ENCODE measurements around the gene IDUA.

Gene IDUA

GRCh38 chr4:1019729-1020470 lies 33.1 kb downstream of the IDUA start:
- no peak overlapping the region for H3K27ac ChIP-seq (replicated peaks)
- H3K27me3 ChIP-seq (ENCODE audit: insufficient read depth, poor library complexity, severe bottlenecking): no peaks in the 10 kb centered on the region
- TF ChIP-seq POLR2AphosphoS5 (IDR thresholded peaks at IDR 0.05; ENCODE audit: low read depth) (no peak), REST (IDR thresholded peaks at IDR 0.05; ENCODE audit: insufficient replicate concordance, low read depth) (no peak), SPI1 (IDR thresholded peaks at IDR 0.05; ENCODE audit: borderline replicate concordance, low read depth) (no peak), GABPA (IDR thresholded peaks at IDR 0.05; ENCODE audit: low read depth) (no peak)
- TF ChIP-seq, protein P1, sequence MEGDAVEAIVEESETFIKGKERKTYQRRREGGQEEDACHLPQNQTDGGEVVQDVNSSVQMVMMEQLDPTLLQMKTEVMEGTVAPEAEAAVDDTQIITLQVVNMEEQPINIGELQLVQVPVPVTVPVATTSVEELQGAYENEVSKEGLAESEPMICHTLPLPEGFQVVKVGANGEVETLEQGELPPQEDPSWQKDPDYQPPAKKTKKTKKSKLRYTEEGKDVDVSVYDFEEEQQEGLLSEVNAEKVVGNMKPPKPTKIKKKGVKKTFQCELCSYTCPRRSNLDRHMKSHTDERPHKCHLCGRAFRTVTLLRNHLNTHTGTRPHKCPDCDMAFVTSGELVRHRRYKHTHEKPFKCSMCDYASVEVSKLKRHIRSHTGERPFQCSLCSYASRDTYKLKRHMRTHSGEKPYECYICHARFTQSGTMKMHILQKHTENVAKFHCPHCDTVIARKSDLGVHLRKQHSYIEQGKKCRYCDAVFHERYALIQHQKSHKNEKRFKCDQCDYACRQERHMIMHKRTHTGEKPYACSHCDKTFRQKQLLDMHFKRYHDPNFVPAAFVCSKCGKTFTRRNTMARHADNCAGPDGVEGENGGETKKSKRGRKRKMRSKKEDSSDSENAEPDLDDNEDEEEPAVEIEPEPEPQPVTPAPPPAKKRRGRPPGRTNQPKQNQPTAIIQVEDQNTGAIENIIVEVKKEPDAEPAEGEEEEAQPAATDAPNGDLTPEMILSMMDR (IDR thresholded peaks at IDR 0.05; ENCODE audit: insufficient read depth, low read length): no peak
- DNase-seq (ENCODE audit: low read depth in 1 of 2, low spot score in 1 of 2): no peak
- H3K4me3 ChIP-seq (replicated peaks; ENCODE audit: insufficient read depth, low read length): no peak overlapping the region

DNA sequence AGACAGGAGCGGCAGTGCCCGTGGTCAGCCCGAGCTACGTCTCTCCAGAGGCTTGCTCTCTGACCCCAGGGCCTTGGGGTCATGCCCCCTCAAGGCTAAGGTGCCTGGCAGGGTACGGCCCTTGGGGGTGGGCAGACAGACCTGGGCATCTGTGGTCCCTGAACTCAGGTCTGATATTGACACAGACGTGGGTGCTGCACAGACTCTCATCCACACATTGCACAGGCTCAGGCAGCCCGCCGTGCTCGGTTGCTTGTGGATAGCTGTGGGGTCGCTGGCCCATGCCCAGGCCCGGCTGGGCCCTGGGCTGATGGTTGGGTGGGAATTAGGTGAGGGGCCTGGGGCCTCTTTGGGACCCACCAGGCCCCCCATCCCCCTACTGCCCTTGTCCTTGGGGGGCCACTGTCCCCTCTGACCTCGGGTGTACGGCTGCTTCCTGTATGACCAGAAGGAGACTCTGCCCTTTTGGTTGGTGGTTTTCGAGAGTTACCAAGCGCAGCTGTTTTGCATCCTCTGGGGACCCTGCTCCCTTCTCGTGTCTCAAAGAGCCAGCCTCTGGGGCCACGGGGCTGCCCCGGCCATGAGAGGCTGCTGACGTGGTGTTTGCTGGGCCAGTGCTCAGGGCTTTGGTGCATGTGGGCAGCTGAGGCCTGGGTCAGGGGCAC lies 34.7 kb downstream of the IDUA start:
- H3K27ac ChIP-seq (replicated peaks): no peak overlapping the region
- DNase-seq (ENCODE audit: low read depth in 1 of 2, low spot score in 1 of 2): no peak
- TF ChIP-seq REST (IDR thresholded peaks at IDR 0.05; ENCODE audit: insufficient replicate concordance, low read depth) (no peak), GABPA (IDR thresholded peaks at IDR 0.05; ENCODE audit: low read depth) (no peak), SPI1 (IDR thresholded peaks at IDR 0.05; ENCODE audit: borderline replicate concordance, low read depth) (no peak), POLR2AphosphoS5 (IDR thresholded peaks at IDR 0.05; ENCODE audit: low read depth) (no peak)
- TF ChIP-seq, protein P1 (IDR thresholded peaks at IDR 0.05; ENCODE audit: insufficient read depth, low read length): no peak
- no peaks in the 10 kb centered on the region for H3K27me3 ChIP-seq (ENCODE audit: insufficient read depth, poor library complexity, severe bottlenecking)
- no peak overlapping the region for H3K4me3 ChIP-seq (replicated peaks; ENCODE audit: insufficient read depth, low read length)

GRCh38 chr4:1022051-1022738 lies 35.4 kb downstream of the IDUA start:
- no peak overlapping the region for H3K27ac ChIP-seq (replicated peaks)

More at GRCh38 chr4:1022051-1022738, 35.4 kb downstream of the IDUA start:
- DNase-seq (ENCODE audit: low read depth in 1 of 2, low spot score in 1 of 2): no peak
- Histone ChIP-seq H3K27me3 (ENCODE audit: insufficient read depth, poor library complexity, severe bottlenecking) (no peaks in the 10 kb centered on the region), H3K4me3 (replicated peaks; ENCODE audit: insufficient read depth, low read length) (no peak overlapping the region)
- no peak for TF ChIP-seq GABPA (IDR thresholded peaks at IDR 0.05; ENCODE audit: low read depth)
- no peak for TF ChIP-seq POLR2AphosphoS5 (IDR thresholded peaks at IDR 0.05; ENCODE audit: low read depth)
- TF ChIP-seq REST (IDR thresholded peaks at IDR 0.05; ENCODE audit: insufficient replicate concordance, low read depth): no peak

All from HL-60 (cell line).